Upper lobe of right lung (tissue), 1 donor: ENCODE results near the gene OVCH2. TPM values are rescaled to one million over a fixed set of nuclear protein-coding genes. Genes with fewer than 3 reads are reported as not detected.

Experiments used
- ATAC-seq: fragments of 200-7000 bp; cut with Tn5 transposase; one replicate; pipeline ENCODE4 v1.9.1; 2020; ENCODE audit warnings: mild to moderate bottlenecking, moderate library complexity
- DNase-seq: peaks from one replicate; pipeline ENCODE4 v3.0.0-alpha.2; 2020
- H3K27ac ChIP-seq: fragments of 200-600 bp; one replicate; pipeline ENCODE4 v1.8.0; 2022
- H3K27me3 ChIP-seq: fragments of 200-600 bp; one replicate; pipeline ENCODE4 v1.8.0; 2022; ENCODE audit warnings: mild to moderate bottlenecking
- H3K36me3 ChIP-seq: fragments of 200-600 bp; one replicate; pipeline ENCODE4 v1.8.0; 2022
- H3K4me1 ChIP-seq: fragments of 200-600 bp; one replicate; pipeline ENCODE4 v1.8.0; 2022
- H3K4me3 ChIP-seq: fragments of 200-600 bp; one replicate; pipeline ENCODE4 v1.8.0; 2022; ENCODE audit warnings: mild to moderate bottlenecking
- H3K9me3 ChIP-seq: fragments of 200-600 bp; one replicate; pipeline ENCODE4 v1.8.0; 2022
- intact Hi-C: fragments of 100-400 bp; cut with DNase I; formaldehyde crosslinking; loops from one replicate; pipeline ENCODE4 v1.11.0; 2022
- total RNA-seq: library from RNA; stranded (reverse); fragmentation: NEBNext Ultra II Directional; extraction: Animal tissue kit (Norgen Biotek cat#: 25700); gene quantifications from one replicate; pipeline ENCODE4 v1.2.1, GENCODE V29; 2021
- TF ChIP-seq, protein P1 (sequence below): fragments of 200-600 bp; IDR thresholded peaks from one replicate; pipeline ENCODE4 v1.8.0; 2022; ENCODE audit warnings: antibody characterized with exemption
- donor health status: DM: no; HTN: yes; CAD: no; lungs with severe emphysema.

Gene OVCH2
- total RNA-seq, 1 donor from 2014 or later: 6.4 TPM

DNA sequence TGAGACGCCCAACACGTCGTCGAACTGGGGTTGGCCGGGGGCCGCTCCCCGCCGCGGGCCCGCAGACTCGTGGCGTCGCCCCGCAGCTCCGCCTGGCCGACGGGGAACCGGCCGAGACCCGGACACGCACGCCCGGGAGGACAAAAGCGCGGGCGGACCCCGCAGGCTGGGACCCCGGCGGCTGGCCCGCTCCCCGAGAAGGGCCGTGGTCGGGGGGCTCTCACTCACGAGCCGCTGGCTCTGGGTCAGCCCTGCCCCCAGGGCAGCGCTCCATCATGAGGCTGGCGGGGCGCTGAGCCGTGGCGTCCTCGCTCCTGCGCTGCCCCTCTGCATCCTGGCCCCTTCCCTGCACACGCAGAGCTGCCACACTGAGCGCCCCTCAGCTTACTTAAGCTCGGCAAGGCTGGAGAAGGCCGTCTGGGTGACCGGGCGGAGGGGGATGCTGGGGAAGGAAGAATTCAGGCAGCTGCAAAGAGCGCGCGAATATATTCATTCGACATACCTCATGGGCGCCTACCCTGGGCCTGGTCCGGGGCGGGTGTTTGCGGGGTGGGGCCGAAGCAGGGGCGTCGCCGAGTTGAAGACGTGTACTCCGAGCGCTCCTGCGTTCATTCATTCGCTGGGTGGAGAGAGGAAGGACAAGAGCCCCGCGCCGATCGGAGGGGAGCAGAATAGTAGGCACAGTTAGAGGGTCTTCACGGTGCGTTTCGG is 32.4 kb downstream of the OVCH2 start:
- Histone ChIP-seq H3K27me3 (no peaks in the 10 kb centered on the region), H3K4me3 (peak overlapping the region; percentile 59), H3K27ac (peak overlapping the region; percentile 4), H3K36me3 (no peaks in the 10 kb centered on the region), H3K9me3 (no peaks in the 10 kb centered on the region), H3K4me1 (peaks cover 16% of the 10 kb centered on the region)
- DNase-seq (peak; percentile 72), ATAC-seq (peak; percentile 69)
- TF ChIP-seq, protein P1, sequence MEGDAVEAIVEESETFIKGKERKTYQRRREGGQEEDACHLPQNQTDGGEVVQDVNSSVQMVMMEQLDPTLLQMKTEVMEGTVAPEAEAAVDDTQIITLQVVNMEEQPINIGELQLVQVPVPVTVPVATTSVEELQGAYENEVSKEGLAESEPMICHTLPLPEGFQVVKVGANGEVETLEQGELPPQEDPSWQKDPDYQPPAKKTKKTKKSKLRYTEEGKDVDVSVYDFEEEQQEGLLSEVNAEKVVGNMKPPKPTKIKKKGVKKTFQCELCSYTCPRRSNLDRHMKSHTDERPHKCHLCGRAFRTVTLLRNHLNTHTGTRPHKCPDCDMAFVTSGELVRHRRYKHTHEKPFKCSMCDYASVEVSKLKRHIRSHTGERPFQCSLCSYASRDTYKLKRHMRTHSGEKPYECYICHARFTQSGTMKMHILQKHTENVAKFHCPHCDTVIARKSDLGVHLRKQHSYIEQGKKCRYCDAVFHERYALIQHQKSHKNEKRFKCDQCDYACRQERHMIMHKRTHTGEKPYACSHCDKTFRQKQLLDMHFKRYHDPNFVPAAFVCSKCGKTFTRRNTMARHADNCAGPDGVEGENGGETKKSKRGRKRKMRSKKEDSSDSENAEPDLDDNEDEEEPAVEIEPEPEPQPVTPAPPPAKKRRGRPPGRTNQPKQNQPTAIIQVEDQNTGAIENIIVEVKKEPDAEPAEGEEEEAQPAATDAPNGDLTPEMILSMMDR: no peak
- intact Hi-C loops: no loop called here

DNA sequence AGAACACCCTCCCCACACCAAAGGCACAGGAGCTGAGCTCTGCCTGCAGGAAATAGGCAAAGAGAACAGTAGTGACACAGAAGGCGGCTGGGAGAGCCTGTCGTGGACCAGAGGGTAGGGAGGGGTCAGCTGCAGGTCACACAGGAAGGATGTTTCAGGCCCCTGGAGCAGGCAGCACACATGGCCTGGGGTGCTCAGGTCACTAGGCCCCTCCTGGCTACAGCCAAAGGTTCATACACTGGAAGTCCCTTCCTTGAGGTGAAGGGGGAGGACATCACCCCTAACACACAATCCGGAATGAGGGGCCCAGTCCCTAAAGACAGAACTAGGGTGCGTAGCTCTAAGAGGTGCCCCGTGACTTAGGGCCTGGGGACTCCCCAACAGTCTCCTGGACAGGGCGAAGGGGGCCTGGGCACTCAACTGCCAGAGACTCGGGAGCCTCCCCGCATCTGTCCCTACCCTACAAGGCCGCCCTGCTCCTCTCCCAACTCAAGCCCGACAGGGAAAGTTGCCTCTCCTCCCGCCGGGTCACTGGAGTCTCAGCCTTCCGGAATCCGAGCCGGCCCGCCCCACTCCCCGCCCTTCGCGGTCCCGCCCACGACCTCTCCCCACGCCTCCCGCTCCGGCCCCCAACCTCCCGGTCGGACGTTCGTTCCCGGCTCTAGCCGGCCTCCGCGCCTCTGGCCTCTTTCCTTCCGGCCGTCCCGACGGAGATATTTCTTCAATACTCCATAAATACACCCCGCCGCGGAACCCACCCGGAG is 33.1 kb downstream of the OVCH2 start, which contains the start of gene CYB5R2:
Gene CYB5R2 (minus strand): TSS at position 541 of the 764 bp plus-strand sequence. CDS start 675 bp downstream, outside the sequence.
- H3K4me3 ChIP-seq: peak within 1 kb of the TSS; percentile 59
- intact Hi-C loops: no loop called here
- H3K4me1 ChIP-seq: peaks cover 16% of the 10 kb centered on the region
- no peaks in the 10 kb centered on the region for H3K36me3 ChIP-seq
- TF ChIP-seq, protein P1: no peak
- H3K27me3 ChIP-seq: no peaks in the 10 kb centered on the region
- DNase-seq (peak; percentile 86), ATAC-seq (peak; percentile 90)
- H3K9me3 ChIP-seq: no peaks in the 10 kb centered on the region
- peak within 1 kb of the TSS; percentile 4 for H3K27ac ChIP-seq

DNA sequence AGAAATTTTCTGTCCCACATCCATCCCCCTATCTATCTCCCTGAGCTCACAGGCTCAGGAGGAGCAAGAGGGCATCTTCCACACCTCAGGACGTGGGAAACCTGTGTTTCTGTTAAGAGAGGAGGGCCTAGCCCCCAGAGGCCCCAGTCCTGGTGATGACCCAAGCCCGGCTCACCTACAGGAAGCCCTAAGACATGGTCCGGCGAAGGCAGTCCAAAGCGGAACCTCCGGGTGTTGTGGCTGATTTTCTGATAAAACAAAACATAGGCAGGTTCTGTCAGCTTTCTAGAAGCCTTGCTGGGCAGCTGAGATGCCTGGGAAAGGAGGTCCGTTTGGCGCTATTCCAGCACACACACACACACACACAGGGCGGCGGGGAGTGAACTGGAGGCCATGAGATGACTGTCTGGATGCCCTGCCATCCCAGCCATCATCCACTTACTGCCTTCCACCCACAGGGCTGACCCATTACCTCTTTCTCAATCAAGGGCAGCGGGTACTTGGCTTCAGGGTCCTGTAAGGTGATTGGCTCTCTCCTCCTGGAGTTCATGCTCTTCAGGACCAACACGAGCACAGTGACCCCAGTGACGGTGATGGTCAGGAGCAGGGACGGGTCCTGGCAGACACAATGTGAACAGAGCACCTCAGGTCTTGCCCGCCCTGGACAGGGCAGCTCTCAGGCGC is 33.9 kb downstream of the OVCH2 start:
- Histone ChIP-seq H3K27me3 (no peaks in the 10 kb centered on the region), H3K4me1 (peaks cover 16% of the 10 kb centered on the region), H3K4me3 (peak overlapping the region; percentile 59), H3K27ac (no peak overlapping the region), H3K9me3 (no peaks in the 10 kb centered on the region), H3K36me3 (no peaks in the 10 kb centered on the region)
- ATAC-seq: no peak
- intact Hi-C loops: no loop called here
- DNase-seq: no peak
- TF ChIP-seq, protein P1: no peak

DNA sequence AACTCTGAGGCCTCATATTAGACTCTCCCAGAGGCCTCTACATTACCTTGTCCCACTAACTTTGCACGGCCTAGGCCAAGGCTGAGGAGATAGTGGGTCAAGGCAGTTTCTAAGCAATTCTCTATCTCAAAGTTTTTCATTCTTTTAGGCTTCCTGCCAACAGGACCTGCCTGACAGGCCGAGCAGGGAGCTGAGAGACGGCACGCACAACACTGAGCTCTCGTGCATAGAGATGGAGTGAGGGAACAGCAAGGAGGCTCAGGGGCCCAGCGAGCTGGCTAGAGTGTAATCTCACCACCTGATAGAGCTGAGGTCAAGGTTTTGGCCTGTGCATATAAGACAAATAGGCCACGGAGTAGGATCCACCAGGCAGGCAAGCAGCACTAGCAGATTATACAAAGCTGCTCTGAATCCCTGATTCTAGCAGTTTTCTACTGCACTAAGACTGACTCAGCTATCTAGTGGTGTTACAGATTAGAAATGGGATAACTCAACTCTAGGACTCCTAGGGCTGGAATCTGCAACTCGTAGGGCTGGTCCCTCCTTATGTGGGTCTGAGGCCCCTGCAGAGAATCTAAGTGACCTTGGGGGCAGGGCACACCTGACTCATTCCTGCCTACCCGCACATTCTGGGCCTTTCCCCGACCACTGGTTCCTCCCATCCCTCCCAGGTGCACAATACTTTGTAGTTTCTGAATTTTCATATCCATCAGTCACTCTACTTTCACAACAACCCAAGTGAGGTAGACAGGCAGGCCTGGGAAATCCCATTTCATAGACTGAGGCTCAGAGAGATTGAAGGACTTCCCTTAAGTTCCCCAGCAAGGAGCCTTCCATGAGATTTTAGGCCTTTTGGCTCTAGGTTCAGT is 34.7 kb downstream of the OVCH2 start:
- Histone ChIP-seq H3K36me3 (no peaks in the 10 kb centered on the region), H3K9me3 (no peaks in the 10 kb centered on the region), H3K27me3 (no peaks in the 10 kb centered on the region), H3K4me1 (peaks cover 16% of the 10 kb centered on the region), H3K4me3 (no peak overlapping the region), H3K27ac (no peak overlapping the region)
- intact Hi-C loops: no loop called here
- TF ChIP-seq, protein P1: no peak
- DNase-seq (no peak), ATAC-seq (no peak)

DNA sequence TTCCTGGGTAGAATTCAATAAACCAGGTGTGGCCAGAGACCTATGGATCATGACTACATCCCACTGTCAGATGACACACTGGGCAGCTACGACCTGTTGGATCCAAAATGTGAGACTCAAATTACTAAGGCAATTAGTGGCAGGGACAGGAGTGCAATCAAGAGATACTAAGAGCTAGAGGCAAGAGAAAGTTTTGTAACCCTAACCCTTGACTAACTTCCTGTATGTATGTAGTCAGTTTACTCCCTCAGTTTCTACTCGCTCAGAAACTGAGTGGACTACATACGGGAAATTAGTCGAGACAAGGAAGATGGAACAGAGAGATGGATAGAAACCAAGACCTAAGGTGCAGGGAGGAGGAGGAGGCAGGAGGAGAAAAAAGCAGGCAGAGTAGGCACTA is 35.6 kb downstream of the OVCH2 start:
- H3K27me3 ChIP-seq: no peaks in the 10 kb centered on the region
- DNase-seq (no peak), ATAC-seq (no peak)
- no peak overlapping the region for H3K27ac ChIP-seq
- no peaks in the 10 kb centered on the region for H3K36me3 ChIP-seq
- no peak overlapping the region for H3K4me3 ChIP-seq
- intact Hi-C loops: no loop called here
- H3K9me3 ChIP-seq: no peaks in the 10 kb centered on the region
- TF ChIP-seq, protein P1: no peak
- peaks cover 16% of the 10 kb centered on the region for H3K4me1 ChIP-seq
